ENCODE data around the gene MOGAT2. TPM values are rescaled to one million over a fixed set of nuclear protein-coding genes. Genes with fewer than 3 reads are reported as not detected.
"Not testable (repeated sequence)": the region's sequence is repeated elsewhere in the genome, so short reads cannot be mapped to it uniquely, and the experiment has no call there.

MOGAT2 gene
- not detected in 2 replicates for total RNA-seq

- DNase-seq (ENCODE audit: low read depth) = no peak
Observed at GRCh38 chr11:75717608-75718418, at the start of gene MOGAT2. MOGAT2 (plus strand) TSS chr11:75717838; CDS start chr11:75717889, 51 bp downstream.

- no peak for DNase-seq (ENCODE audit: low read depth)
Observed at GRCh38 chr11:75668451-75669297, 49.0 kb upstream of the MOGAT2 start, which contains the start of gene MAP6. MAP6 (minus strand) TSS chr11:75669038; CDS start chr11:75668369, 669 bp downstream.

GRCh38 chr11:75673977-75674582, 43.6 kb upstream of the MOGAT2 start:
- peak; percentile 52 for DNase-seq (ENCODE audit: low read depth)

- DNase-seq (ENCODE audit: low read depth) = no peak
Observed at GRCh38 chr11:75677275-75677674, 40.4 kb upstream of the MOGAT2 start.

GRCh38 chr11:75677909-75678308, 39.7 kb upstream of the MOGAT2 start:
- no peak for DNase-seq (ENCODE audit: low read depth)

GRCh38 chr11:75678620-75679259, 38.9 kb upstream of the MOGAT2 start:
- DNase-seq (ENCODE audit: low read depth) = no peak

- no peak for DNase-seq (ENCODE audit: low read depth)
Observed at GRCh38 chr11:75679566-75679965, 38.1 kb upstream of the MOGAT2 start.

- DNase-seq (ENCODE audit: low read depth) = not testable (repeated sequence)
Observed at GRCh38 chr11:75683856-75684255, 33.8 kb upstream of the MOGAT2 start.

GRCh38 chr11:75689863-75690609, 27.6 kb upstream of the MOGAT2 start:
- peak; percentile 42 for DNase-seq (ENCODE audit: low read depth)

- DNase-seq (ENCODE audit: low read depth) = no peak
Observed at GRCh38 chr11:75691804-75692203, 25.8 kb upstream of the MOGAT2 start.

GRCh38 chr11:75697906-75698581, 19.6 kb upstream of the MOGAT2 start:
- DNase-seq (ENCODE audit: low read depth) = no peak

- no peak for DNase-seq (ENCODE audit: low read depth)
Observed at GRCh38 chr11:75700940-75701339, 16.7 kb upstream of the MOGAT2 start.

- DNase-seq (ENCODE audit: low read depth) = no peak
Observed at GRCh38 chr11:75703695-75704237, 13.9 kb upstream of the MOGAT2 start.

- DNase-seq (ENCODE audit: low read depth) = no peak
Observed at GRCh38 chr11:75705541-75705940, 12.1 kb upstream of the MOGAT2 start.

GRCh38 chr11:75706260-75706729, 11.3 kb upstream of the MOGAT2 start:
- DNase-seq (ENCODE audit: low read depth) = peak; percentile 40

GRCh38 chr11:75714211-75714610, 3.4 kb upstream of the MOGAT2 start:
- DNase-seq (ENCODE audit: low read depth) = no peak

GRCh38 chr11:75715688-75716087, 1.9 kb upstream of the MOGAT2 start:
- no peak for DNase-seq (ENCODE audit: low read depth)

GRCh38 chr11:75716659-75717058, 979 bp upstream of the MOGAT2 start:
- DNase-seq (ENCODE audit: low read depth) = no peak

GRCh38 chr11:75718419-75719339, 1.0 kb downstream of the MOGAT2 start:
- DNase-seq (ENCODE audit: low read depth) = no peak

All from renal cortical epithelial cell (primary cell).